Umbilical cord (tissue), 2 donors: Measurements from ENCODE around the gene SLC17A9. TPM values are rescaled to one million over a fixed set of nuclear protein-coding genes. Genes with fewer than 3 reads are reported as not detected.

Experiments used
- DNase-seq: peaks from one replicate; pipeline ENCODE4 v3.0.0-alpha.2; 2015; ENCODE audit warnings: low spot score
- total RNA-seq: library from RNA; depleted of rRNA; stranded (reverse); fragments of >200 nt; gene quantifications from one replicate; pipeline ENCODE4 v1.2.3, GENCODE V29; 2014; ENCODE audit warnings: low replicate concordance; ENCODE audit not compliant: insufficient read depth

Gene SLC17A9, protein sequence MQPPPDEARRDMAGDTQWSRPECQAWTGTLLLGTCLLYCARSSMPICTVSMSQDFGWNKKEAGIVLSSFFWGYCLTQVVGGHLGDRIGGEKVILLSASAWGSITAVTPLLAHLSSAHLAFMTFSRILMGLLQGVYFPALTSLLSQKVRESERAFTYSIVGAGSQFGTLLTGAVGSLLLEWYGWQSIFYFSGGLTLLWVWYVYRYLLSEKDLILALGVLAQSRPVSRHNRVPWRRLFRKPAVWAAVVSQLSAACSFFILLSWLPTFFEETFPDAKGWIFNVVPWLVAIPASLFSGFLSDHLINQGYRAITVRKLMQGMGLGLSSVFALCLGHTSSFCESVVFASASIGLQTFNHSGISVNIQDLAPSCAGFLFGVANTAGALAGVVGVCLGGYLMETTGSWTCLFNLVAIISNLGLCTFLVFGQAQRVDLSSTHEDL
- 11.1 TPM for total RNA-seq

DNA sequence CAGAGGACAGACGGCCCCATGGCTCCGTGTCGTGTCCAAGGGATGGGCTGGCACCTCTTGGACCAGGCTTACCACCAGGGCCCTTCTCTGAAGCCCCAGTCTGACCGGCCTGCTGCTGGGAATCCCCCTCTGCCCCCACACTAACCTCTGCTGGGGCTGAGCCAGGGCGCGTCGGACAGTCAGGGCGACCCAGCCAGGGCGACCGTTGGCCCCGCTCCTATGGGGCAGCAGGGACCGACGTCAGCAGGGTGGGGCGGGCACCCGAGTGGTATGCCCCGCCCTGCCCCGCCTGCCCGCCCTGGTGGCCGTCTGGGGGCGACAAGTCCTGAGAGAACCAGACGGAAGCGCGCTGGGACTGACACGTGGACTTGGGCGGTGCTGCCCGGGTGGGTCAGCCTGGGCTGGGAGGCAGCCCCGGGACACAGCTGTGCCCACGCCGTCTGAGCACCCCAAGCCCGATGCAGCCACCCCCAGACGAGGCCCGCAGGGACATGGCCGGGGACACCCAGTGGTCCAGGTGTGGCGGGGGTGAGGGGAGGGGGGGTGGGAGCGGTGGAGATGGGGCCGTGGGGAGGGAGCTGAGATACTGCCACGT lies at the start of gene SLC17A9:
TSS of gene SLC17A9 (plus strand) at position 337 of the 595 bp plus-strand sequence. CDS start at position 459, 122 bp downstream.
- DNase-seq, result peak; percentile 67

DNA sequence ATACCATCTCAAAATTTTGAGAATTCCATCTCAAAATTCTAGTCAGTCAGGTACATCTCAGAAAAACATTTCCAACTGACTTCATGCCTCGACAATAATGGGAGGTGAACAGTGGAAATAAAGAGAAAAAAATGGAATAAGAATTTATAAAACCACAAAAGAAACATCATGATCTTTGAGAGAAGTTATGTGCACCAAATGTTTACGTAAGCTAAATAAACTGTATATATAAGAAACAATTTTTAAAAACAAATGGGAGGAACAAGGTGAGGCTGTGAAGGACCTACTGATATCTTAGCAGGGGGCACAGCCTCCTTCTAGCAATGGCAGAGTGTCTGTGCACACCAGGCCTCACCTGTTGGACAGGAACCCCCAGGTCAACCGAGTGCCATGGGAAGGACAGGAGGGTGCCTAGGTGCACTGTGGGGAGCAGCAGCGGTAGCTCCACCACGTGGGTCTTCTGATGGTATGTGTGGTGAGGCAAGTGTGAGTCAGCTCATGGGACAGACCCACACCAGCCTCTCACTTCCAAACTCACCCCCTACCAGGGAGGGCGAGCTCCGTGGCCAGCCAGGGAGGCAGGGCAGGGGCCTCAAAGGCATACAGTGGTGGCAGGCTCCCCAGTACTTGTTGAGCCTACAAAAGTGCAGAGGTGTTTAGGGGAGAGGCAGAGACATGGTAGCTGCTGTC lies 49.4 kb upstream of the SLC17A9 start:
- DNase-seq, result no peak

DNA sequence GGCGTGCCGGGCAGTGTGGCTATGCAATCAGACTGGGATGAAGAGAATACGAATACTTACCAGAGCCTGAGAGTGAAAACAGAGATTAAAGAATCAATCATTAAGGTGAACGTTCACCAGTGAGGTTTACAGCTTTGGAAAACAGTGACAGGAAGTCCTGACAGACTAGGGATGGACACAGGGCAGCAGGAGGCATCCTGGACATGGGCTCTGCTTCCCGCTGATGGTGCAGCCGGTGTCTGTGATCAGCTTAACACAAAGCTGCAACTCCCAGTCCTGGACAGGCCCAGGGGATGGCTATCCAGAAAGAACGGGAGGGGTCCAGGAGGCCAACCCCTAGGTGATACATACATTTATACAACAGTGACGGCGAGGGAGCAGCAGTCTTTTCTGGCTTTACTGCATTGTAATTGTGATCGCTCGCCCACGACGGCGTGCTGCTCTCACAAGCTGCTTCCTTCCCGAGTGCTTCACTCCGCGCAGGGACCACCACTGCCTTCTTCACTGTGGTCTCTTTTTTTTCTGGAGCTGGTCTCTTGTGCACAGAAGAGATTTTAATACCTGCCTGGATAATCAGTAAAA lies 46.9 kb upstream of the SLC17A9 start:
- no peak for DNase-seq

DNA sequence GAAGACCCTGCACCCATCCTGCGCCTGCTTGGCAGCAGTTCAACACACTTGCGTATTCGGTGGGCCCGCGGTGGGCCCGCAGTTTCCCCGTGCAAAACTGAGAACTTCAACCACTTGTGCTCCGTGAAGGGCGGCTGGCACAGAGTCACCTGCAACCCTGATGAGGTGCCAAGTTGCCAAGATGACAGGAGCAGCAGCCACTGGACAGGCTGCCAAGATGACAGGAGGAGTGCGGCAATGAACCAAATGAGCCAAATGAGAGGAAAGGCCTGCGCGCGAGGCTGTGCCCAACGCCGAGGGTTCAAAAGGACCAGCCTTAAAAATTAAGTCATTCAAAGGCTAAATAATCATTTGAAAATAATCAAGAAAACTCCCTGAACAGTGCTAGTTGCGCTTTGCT lies 46.3 kb upstream of the SLC17A9 start:
- DNase-seq, result no peak

DNA sequence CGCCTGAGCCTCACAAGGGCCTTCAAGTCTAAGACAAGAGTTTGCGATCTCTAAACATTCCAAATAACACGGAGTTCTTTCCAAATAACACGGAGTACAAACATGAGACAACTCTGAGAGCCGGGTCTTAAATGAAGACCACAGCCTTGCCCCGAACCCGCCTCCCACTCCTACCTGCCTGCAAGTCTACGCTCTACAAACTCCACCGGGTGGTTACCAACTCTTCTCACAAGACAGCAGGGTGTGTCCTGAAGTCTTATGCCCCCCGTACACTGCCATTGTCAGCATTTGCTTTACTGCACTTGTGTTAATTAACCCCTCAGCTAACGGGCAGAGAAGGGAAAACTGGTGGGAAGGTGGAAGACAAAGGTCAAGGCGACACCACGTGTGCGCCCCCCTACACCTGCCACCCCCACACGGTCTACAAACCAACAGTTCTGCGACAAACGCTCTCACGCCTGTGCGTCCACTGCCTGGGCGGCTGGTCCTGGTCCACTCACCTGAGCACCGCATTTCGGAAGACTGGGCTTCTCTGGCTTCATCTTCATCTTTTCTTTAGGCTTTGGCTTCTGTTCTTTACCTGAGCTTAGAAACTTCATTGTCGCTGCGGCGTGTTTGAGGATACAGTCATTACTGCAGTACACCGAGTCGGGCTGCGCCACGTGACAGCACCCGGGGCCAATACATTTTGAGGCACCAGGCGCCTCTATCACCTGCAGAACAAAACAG lies 45.7 kb upstream of the SLC17A9 start:
- no peak for DNase-seq

DNA sequence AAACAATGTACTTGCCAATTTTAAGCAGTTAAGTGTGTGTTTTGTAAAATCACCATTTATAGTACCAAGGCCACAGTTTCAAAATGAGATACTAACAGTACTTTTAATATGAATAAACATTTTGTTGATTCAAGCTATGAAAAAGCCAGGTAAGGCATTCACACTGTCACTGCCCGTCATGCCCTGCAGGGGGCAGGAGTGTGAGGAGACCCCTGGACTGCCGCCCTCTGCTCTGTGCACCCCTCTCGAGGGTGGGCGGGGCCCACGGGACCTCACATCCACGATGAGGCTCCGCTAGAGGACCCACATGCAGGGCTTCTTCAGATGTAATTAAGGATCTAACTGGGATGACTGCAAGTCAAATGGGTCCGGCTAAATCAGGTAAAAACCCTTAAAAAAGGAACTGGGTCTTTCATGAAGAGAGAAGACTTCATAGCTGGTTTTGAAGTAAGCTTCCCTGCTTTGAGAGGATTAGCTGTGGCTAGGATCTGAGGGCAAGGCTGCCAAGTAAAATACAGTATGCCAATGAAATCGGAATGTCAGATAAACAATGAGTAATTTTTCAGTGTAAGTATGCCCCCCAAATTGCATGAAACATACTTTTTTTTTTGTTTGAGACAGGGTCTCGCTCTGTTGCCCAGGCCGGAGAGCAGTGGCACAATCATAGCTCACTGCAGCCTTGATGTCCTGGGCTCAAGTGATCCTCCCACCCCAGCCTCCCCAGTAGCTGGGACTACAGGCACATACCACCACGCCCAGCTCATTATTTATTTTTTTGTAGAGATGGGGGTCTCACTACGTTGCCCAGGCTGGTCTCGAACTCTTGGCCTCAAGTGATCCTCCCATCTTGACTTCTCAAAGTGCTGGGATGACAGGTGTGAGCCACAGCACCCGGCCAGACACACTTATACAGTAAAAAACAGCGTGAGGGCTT lies 44.9 kb upstream of the SLC17A9 start:
- no peak for DNase-seq

DNA sequence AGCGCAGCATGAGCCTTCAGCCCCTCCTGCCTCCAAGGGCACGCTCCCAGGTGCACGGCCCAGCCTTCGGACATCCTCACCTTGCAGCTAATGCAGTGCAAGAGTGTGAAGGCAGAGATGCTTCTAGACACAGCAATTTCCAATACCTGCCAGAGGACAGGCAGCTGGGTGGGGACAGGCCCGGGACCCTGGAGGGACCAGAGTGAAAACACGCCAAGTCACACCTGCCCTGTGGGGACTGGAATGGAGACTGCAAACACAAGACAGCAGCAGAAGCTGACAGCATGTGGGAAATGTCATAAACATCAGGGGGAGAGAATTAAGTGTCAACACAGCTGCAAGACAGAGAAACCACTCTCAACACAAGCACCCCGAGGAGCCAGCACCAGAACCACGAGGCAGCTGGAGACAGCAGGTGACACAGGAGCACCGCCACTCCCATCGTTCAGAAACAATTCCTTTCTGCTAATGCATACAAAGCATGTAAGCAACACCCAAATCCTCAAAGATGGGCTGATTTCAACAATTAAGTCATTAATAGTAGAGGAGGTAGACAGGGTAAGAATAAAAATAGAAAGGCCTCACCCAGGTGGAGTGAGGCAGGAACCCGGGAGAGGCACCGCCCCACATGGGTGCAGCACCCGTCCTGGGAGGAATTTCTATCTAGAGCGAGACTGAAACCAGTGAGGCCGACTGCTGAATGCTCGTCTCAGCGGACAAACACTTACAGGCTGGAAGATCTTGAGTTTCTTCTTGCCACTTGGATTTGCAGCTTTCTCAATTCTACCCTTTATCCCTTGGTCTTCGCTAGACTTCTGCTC lies 43.3 kb upstream of the SLC17A9 start:
- DNase-seq, result no peak

DNA sequence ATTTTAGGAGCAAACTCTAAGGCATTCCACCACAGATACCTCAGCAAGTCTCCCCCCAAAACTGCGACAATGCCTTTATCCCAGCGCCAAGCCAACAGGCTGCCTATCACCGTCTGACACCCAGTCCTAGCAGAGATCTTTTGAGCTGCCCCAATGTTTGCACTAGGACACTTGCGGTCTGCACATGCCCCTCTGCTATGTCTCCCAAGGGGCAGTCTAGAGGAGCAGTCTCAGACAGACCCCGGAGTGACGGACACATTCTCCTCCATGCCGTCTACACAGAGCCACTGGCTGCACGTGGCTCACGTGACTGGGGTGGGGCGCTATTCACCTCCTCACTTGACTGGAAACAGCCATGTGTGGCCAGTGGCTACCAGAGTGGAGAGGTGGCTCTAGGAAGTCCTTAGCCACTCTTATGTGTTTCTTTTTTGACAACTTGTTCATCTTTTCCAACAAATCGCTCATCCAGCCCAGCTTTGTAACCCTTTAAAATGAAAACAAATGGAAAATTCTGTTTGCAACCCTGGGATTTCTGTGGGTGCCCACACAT lies 42.2 kb upstream of the SLC17A9 start:
- no peak for DNase-seq

DNA sequence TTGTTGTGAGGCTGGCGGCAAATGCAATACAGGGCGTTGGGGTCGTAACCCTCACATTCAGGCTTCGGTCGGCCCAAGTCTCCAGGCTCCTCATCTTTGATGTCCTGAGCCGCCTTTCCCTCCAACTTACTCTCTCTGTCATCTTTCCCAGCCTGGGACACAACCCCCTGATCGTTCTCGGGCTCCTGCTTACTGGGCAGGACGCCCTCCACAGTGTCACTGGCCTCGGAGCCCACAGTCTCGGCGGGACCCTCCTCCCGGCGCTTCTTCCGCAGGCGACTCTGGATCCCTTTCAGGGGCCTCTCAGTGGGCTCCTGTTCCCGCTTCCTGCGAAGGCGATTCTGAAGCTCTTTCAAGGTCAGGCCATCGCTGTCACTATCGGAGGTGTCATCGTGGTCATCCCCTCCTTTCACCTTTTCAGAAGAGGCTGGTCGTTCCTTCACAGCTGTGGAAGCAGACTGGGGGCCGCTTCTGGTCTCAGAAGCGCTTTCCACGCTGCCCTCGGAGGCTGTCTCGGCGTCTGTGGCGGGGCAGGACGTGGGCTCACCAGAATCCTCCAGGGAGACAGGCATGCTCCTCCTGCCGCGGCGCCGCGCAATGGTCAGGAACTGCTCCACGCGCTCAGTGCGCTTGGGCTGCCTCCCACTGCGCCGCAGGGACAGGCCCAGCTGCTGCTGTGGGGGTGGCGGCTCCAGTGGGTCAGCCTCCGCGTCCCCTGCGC lies 41.6 kb upstream of the SLC17A9 start:
- no peak for DNase-seq

DNA sequence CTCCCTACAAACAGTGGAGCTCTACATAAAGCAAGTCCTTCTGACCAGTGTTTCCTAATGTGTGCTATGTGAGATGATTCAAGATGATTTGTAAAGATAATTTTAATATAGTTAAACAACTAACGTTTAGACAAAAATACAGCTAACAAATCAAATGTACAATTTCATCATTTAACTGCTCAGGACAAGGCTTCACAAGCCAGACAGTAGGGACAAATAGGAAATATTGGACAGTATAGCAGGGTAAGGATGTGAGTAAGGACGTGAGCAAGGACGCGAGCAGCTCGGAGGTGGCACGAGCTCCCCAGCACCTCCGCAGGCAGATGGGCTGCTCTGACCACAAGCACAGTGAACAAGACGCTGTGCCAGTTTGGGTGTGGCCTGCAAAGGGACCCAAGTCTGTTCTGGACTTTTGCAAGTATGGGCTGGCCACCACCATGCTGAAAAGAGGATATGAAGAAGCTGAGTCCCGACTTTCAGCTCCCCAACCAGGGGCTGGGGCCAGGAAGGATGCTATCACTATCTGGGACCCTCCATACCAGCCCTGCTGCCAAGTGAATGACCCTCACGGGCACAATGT lies 40.7 kb upstream of the SLC17A9 start:
- DNase-seq, result no peak

DNA sequence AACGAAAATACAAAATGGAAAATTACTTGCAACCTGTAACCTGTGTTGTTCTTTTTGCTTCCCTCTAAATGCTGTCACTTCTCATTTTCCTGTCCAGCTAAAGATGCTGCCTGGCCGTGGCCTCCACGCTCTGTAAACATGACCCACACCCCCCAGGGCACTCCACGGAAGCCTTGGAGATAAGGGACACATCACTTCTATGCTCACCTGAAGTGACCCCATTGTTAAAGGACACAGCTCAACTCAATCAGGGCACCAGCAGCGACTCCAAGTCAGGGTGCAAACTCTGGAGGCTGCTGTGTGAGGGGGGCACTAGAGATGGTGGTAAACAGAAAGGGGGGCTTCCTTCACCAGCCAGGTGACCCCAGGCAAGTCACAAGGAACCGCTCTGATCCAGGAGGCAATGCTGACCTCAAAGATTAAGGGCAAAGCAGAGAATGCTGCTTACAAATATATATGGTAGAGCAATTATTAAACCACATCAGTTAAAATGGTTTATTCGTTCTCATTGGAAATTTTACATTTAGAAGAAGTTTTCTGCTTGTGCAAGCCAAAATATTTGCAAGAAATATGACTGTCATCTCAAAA lies 39.4 kb upstream of the SLC17A9 start:
- DNase-seq, result no peak

DNA sequence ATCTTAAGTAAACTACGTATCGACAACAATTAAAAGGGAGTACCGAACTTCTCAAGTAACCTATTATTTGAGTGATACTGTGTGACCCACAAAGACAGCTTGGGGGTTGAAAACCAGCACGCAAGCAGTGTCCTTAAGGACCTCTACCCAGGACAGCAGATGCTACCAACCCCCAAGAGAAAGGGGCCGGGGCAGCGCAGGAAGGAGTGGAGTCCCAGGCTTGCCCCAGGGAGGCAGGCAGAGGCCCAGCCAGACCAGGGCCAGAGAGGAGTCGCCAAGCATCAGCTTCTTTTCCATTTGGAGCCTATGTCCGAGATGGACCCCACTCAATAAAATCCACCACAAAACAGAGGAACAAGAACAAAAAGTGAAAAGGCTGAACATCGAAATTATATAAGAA lies 38.1 kb upstream of the SLC17A9 start:
- DNase-seq, result no peak

DNA sequence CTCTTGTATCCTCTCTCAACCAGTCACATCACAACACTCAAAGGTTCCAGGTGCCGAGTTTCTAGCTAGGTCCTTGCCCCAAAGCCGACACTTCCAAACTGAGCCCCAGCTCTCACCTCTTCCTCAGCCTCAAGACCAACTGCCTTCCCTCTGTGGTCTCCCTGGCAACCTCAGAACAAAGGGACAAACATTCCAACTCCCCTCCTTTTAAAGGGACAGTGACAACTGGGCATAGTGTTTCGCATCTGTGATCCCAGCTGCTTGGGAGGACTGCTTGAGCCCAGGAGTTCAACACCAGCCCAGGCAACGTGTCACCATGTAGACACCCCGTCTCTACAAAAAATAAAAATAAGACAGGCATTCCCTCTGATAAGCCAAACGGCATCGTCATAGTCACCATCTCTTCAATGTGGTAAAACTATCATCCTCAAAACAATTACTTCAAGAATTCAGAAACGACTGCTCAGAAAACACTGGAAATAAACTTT lies 37.5 kb upstream of the SLC17A9 start:
- DNase-seq, result no peak

DNA sequence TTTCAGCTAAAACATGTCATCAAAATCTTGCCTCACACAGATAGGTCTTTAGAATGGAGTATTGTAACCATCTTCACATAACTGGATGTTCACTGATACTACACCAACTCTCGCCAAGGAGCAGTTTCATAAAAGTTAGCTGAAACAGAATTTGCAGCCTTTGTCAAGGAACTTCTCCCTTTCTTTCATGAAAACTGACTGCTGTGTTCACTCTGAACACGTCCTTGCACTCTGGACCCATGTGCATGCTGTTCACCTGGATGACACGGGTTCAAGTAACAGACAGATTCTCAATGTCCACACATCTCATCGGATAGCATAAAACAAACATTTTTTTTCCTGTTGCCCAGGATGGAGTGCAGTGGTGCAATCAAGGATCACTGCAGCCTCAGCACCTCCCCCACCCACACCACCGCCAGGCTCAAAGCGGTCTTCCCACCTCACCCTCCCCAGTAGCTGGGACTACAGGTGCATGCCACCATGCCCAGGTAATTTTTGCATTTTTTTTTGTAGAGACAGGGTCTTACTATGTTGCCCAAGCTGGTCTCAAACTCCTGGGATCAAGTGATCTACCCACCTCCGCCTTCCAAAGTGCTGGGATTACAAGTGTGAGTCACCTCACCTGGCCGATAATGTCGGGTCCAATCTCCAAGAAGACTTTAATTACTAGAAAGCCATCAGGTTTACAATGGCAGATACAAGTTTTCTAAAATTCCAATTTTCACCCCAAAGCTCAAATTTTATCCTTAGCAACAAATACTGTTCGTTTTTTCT lies 35.6 kb upstream of the SLC17A9 start:
- DNase-seq, result no peak

DNA sequence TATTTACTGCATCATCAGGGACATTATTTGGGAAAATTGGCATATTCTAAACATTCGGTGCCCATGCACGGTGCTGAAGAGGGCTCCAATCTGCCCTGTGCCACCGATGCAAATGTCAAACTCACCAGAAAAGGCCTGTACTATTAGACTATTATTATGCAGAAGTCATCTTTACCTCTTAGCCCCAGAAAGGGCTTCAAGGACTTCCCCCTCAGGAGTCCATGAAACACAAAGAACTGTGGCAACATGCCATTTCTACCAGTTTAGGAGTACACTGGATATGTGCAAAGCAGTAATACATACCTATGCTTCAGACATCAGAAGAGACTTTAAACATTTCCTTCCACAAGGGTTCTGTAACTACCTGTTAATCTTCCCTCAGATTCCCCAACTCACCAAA lies 34.8 kb upstream of the SLC17A9 start:
- DNase-seq, result no peak

DNA sequence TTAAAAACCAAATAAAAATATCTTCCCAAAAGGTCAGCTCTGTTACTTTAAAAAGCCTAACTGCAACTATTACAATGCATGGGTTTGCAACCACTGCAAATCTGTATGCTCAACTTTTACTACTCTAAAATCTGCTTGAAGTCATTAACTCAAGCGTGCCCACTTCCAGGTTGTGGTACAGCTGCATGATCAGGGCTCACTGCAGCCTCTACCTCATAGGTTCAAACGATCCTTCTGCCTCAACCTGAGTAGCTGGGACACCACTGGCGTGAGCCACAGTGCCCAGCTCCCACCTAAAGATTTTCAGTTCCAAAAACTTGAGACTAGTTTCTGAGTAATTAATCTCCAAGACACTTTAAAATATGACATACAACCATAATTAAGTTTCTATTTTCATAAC lies 34.4 kb upstream of the SLC17A9 start:
- DNase-seq, result no peak

DNA sequence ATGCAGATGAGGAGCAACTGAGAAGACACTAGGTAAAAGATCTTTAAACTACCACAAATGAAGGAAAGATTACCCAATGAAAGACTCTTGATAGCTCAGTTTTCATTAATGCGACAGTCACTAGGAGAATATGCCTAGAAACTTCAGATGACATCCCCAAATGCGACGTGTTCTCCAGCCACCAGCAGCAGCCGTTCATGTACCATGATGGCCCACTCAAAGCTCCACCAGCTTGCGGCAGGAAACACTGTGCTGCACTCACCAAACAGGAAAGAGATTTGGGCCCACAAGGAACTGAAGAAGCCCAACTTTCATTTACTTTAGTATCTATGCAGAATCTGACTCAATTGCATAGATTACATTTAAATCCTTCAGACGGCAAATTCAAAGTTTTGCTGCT lies 33.7 kb upstream of the SLC17A9 start:
- no peak for DNase-seq
